ENCODE measurements around the gene MBIP.
"Not testable (repeated sequence)": the region's sequence is repeated elsewhere in the genome, so short reads cannot be mapped to it uniquely, and the experiment has no call there.

The MBIP gene

DNA sequence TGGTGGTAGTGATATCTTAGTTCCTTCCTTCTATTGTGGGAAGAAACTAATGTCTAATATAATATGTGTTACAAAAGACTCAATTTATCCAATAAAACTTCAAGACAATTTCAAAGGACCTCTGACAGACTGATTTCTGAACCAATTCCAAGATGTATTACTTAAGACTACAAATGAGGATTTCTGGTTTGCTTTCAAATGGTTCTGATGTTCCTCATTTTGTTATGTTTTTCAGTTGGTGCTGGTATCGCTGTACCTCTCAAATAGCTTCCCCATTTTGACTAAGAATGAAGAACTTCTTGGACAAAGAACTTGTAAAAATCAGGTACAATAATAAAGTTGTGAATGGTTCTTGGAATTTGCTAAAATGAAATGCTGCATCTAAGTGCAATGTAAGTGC, 19.4 kb upstream of the MBIP start:
- Histone ChIP-seq H3K36me3 (ENCODE audit: insufficient read depth, low read length) (no peaks in the 10 kb centered on the region), H3K4me2 (ENCODE audit: low read length) (no peak overlapping the region), H3K27me3 (ENCODE audit: control insufficient read depth, insufficient read depth, low read length) (peaks cover 6% of the 10 kb centered on the region), H3K4me1 (ENCODE audit: control insufficient read depth, insufficient read depth, low read length) (no peaks in the 10 kb centered on the region), H3K9me3 (replicated peaks; ENCODE audit: low read length) (no peaks in the 10 kb centered on the region), H3K9ac (ENCODE audit: low read depth, low read length) (no peak overlapping the region), H3K4me3 (ENCODE audit: low read length) (no peak overlapping the region)

DNA sequence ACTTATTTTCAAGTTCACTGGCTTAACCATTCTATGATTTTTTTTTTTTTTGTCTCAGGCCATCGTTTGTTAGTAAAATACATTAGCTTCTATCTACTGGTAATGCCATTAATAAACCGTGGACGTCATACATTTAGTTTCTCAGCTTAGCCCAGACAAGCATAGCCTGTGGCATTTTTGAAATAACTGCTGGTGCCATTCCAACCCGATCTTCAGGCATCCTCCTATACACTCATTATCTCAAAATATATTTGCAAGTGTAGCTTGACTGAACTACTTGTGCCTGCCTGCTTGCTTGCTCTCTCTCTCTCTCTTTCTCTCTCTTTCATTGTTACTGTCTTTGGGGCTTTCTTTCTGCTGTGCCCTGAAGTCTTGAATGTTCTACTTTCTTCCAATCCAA, 12.7 kb upstream of the MBIP start:
- Histone ChIP-seq H3K36me3 (ENCODE audit: insufficient read depth, low read length) (no peaks in the 10 kb centered on the region), H3K4me3 (ENCODE audit: low read length) (no peak overlapping the region), H3K27me3 (ENCODE audit: control insufficient read depth, insufficient read depth, low read length) (peaks cover 33% of the 10 kb centered on the region), H3K4me1 (ENCODE audit: control insufficient read depth, insufficient read depth, low read length) (no peaks in the 10 kb centered on the region), H3K4me2 (ENCODE audit: low read length) (no peak overlapping the region), H3K9me3 (replicated peaks; ENCODE audit: low read length) (no peaks in the 10 kb centered on the region), H3K9ac (ENCODE audit: low read depth, low read length) (no peak overlapping the region)

DNA sequence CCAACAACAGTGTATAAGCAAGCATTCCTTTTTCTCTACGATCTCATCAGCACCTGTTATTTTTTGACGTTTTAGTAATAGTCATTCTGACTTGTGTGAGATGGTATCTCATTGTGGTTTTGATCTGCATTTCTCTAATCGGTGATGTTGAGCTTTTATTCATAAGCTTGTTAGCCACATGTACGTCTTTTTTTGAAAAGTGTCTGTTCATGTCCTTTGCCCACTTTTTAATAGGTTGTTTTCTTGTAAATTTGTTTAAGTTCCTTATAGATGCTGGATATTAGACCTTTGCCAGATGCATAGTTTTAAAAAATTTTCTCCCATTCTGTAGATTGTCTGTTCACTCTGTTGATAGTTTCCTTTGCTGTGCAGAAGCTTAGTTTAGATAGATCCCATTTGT, 7.1 kb upstream of the MBIP start:
- H3K36me3 ChIP-seq (ENCODE audit: insufficient read depth, low read length); H3K4me3 ChIP-seq (ENCODE audit: low read length); H3K4me1 ChIP-seq (ENCODE audit: control insufficient read depth, insufficient read depth, low read length); H3K9me3 ChIP-seq (replicated peaks; ENCODE audit: low read length); H3K4me2 ChIP-seq (ENCODE audit: low read length); H3K9ac ChIP-seq (ENCODE audit: low read depth, low read length): not testable (repeated sequence)
- peaks cover 46% of the 10 kb centered on the region for H3K27me3 ChIP-seq (ENCODE audit: control insufficient read depth, insufficient read depth, low read length)

DNA sequence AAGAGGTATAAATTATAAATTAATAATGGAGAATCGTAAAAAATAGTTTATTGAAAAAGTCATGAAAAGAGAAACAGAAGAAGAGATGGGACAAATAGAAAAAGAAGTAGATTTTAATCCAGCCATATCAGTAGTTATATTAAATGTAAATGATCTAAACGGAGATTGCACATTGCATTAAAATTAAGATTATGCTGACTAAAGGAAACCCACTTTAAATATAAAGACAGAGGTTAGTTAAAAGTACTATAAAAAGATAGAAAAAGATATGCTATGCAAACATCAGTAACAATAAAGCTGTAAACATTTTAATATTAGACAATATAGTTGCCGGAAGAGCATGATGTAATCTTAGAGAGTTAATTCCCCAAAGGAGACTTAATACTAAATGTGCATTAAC, 5.4 kb upstream of the MBIP start:
- no peak overlapping the region for H3K4me3 ChIP-seq (ENCODE audit: low read length)
- no peaks in the 10 kb centered on the region for H3K9me3 ChIP-seq (replicated peaks; ENCODE audit: low read length)
- no peaks in the 10 kb centered on the region for H3K4me1 ChIP-seq (ENCODE audit: control insufficient read depth, insufficient read depth, low read length)
- H3K9ac ChIP-seq (ENCODE audit: low read depth, low read length) = no peak overlapping the region
- H3K27me3 ChIP-seq (ENCODE audit: control insufficient read depth, insufficient read depth, low read length) = peaks cover 53% of the 10 kb centered on the region
- H3K4me2 ChIP-seq (ENCODE audit: low read length) = no peak overlapping the region
- H3K36me3 ChIP-seq (ENCODE audit: insufficient read depth, low read length) = no peaks in the 10 kb centered on the region

DNA sequence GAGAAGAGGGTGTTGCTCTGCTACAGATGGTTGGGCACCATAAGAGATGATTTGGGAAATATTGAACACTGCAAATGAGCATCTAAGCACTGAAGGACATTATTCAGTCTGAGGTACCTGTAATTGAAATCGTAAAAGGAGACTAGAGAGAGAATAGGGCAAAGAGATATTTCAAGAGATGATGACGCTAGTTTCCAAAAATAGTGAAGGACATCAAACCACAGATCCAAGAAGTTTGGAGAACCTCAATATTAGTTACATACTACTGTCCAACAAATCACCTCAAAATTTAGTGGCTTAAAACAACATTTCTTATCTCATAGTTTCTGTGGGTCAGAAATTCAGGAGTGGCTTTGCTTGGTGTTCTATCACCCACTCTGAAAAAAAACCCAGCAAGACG, 4.5 kb upstream of the MBIP start:
- no peaks in the 10 kb centered on the region for H3K4me1 ChIP-seq (ENCODE audit: control insufficient read depth, insufficient read depth, low read length)
- H3K36me3 ChIP-seq (ENCODE audit: insufficient read depth, low read length) = no peaks in the 10 kb centered on the region
- H3K9ac ChIP-seq (ENCODE audit: low read depth, low read length) = no peak overlapping the region
- H3K4me2 ChIP-seq (ENCODE audit: low read length) = no peak overlapping the region
- H3K9me3 ChIP-seq (replicated peaks; ENCODE audit: low read length) = no peaks in the 10 kb centered on the region
- H3K4me3 ChIP-seq (ENCODE audit: low read length) = no peak overlapping the region
- peaks cover 43% of the 10 kb centered on the region for H3K27me3 ChIP-seq (ENCODE audit: control insufficient read depth, insufficient read depth, low read length)

DNA sequence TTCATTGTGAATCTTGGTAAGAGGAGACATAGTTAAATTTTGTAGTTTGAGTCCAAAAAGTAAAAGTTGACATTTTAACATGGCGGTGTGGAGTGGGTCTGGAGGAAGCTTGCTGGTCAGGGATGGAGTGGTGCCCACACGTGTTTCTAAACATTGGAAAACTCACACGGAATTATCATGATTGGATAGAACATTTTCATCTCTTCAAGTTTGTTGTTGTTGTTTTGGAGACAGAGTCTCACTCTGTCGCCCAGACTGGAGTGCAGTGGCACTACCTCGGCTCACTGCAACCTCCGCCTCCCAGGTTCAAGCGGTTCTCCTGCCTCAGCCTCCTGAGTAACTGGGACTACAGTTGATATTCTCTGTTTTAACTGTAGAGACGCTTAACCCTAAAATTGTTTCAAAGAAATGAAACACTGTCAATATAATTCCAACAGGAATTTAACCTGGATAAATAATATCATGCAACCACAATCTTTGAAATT, 502 bp upstream of the MBIP start:
- H3K27me3 ChIP-seq (ENCODE audit: control insufficient read depth, insufficient read depth, low read length) = peaks cover 26% of the 10 kb centered on the region
- no peaks in the 10 kb centered on the region for H3K36me3 ChIP-seq (ENCODE audit: insufficient read depth, low read length)

DNA sequence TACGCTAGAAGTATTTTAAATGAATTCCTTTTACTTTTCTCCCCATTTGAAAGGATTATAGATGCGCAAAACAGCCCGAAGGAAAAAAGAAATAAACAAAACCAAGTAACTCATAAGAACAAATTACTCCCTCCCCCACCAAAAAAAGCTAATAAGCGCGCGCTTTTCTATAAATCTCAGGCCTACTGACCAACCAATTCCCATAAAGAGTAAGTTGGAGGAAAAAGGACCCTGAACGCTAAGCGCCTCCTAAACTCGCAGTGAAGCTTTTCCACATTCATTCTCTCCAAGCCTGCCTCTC, 588 bp downstream of the MBIP start:
- H3K4me2 ChIP-seq (ENCODE audit: low read length) = peak overlapping the region; percentile 80
- no peaks in the 10 kb centered on the region for H3K36me3 ChIP-seq (ENCODE audit: insufficient read depth, low read length)
- peaks cover 17% of the 10 kb centered on the region for H3K4me1 ChIP-seq (ENCODE audit: control insufficient read depth, insufficient read depth, low read length)
- peaks cover 23% of the 10 kb centered on the region for H3K27me3 ChIP-seq (ENCODE audit: control insufficient read depth, insufficient read depth, low read length)
- H3K4me3 ChIP-seq (ENCODE audit: low read length) = peak overlapping the region; percentile 86
- no peaks in the 10 kb centered on the region for H3K9me3 ChIP-seq (replicated peaks; ENCODE audit: low read length)
- peak overlapping the region; percentile 93 for H3K9ac ChIP-seq (ENCODE audit: low read depth, low read length)

More for the DNA sequence above, 502 bp upstream of the MBIP start:
- Histone ChIP-seq H3K4me2 (ENCODE audit: low read length) (peak overlapping the region; percentile 80), H3K9ac (ENCODE audit: low read depth, low read length) (no peak overlapping the region), H3K4me1 (ENCODE audit: control insufficient read depth, insufficient read depth, low read length) (peaks cover 17% of the 10 kb centered on the region), H3K9me3 (replicated peaks; ENCODE audit: low read length) (no peaks in the 10 kb centered on the region), H3K4me3 (ENCODE audit: low read length) (peak overlapping the region; percentile 86)

DNA sequence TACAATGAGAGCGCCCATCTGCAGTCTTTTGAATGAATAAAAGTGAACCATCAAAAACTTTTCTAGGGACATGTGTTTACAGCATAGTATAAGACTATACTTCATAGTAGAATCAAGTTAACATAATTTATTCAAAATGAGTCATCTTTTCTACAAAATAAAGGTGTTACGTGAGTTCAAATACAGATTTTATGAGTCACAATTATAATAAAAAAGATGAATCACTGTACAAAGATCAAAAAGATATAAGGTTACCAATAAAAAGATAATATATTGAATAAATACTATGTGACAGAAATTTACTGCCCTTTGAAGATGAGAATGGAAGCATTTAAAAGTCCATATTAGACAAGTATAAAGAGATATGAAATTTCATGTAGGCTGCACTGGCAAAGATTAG, 2.8 kb downstream of the MBIP start:
- Histone ChIP-seq H3K9me3 (replicated peaks; ENCODE audit: low read length) (no peaks in the 10 kb centered on the region), H3K4me3 (ENCODE audit: low read length) (no peak overlapping the region), H3K27me3 (ENCODE audit: control insufficient read depth, insufficient read depth, low read length) (peaks cover 7% of the 10 kb centered on the region), H3K9ac (ENCODE audit: low read depth, low read length) (no peak overlapping the region), H3K36me3 (ENCODE audit: insufficient read depth, low read length) (no peaks in the 10 kb centered on the region), H3K4me2 (ENCODE audit: low read length) (peak overlapping the region; percentile 80), H3K4me1 (ENCODE audit: control insufficient read depth, insufficient read depth, low read length) (peaks cover 17% of the 10 kb centered on the region)

DNA sequence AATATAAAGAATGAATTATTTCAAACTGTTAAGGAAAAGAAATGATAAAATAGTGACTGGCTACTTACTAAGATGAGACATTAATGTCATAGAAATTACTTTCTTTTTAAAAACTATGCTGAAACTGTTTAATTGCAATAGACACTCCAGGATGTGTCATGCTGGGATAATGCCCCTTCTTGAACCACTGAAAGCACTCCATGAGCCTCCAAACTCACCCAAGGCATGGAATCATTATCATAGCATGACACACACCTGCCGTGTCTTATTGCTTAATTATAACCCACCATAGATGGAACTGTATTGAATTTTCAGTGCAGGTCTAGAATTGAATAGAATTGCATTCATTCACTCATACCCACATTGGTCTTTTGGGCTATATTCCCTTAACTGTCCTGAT, 4.3 kb downstream of the MBIP start:
- H3K4me2 ChIP-seq (ENCODE audit: low read length) = no peak overlapping the region
- H3K36me3 ChIP-seq (ENCODE audit: insufficient read depth, low read length) = peaks cover 6% of the 10 kb centered on the region
- peaks cover 17% of the 10 kb centered on the region for H3K4me1 ChIP-seq (ENCODE audit: control insufficient read depth, insufficient read depth, low read length)
- H3K9ac ChIP-seq (ENCODE audit: low read depth, low read length) = no peak overlapping the region
- no peak overlapping the region for H3K4me3 ChIP-seq (ENCODE audit: low read length)
- H3K27me3 ChIP-seq (ENCODE audit: control insufficient read depth, insufficient read depth, low read length) = no peaks in the 10 kb centered on the region
- no peaks in the 10 kb centered on the region for H3K9me3 ChIP-seq (replicated peaks; ENCODE audit: low read length)

DNA sequence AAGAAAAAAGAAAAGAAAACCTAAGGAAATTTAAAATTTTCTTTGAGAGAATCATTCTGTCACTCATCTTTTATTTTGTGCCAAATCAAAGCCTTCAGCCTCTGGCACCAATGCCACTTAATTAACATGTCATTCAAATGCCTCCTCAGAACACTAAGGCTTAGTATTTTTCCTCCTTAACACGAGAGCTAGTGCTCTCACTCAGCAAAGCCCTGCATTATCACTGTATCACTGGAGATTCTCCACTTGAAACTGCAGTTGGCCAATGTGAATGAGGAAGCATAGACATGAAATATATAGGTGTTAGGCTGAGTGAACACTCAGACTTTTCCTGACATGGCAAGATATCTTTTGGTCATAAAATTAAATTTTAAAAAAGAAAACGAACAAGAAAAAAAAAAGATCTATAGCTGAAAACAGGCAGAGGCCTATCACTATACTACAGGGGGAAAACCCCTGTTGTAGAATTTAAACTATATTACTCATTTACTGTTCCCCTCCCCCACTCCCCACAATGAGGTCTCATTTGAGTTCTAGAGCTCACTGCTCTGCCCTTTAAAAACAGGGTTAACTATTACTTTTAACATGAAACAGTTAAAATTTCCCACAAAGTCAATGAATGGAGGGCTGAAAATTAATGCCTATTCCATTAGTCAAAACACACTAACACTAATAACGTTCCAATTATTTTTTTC, 5.1 kb downstream of the MBIP start:
- H3K4me2 ChIP-seq (ENCODE audit: low read length) = no peak overlapping the region
- no peaks in the 10 kb centered on the region for H3K27me3 ChIP-seq (ENCODE audit: control insufficient read depth, insufficient read depth, low read length)
- H3K9me3 ChIP-seq (replicated peaks; ENCODE audit: low read length) = no peaks in the 10 kb centered on the region
- H3K36me3 ChIP-seq (ENCODE audit: insufficient read depth, low read length) = peaks cover 14% of the 10 kb centered on the region
- no peak overlapping the region for H3K4me3 ChIP-seq (ENCODE audit: low read length)
- peaks cover 17% of the 10 kb centered on the region for H3K4me1 ChIP-seq (ENCODE audit: control insufficient read depth, insufficient read depth, low read length)
- no peak overlapping the region for H3K9ac ChIP-seq (ENCODE audit: low read depth, low read length)

DNA sequence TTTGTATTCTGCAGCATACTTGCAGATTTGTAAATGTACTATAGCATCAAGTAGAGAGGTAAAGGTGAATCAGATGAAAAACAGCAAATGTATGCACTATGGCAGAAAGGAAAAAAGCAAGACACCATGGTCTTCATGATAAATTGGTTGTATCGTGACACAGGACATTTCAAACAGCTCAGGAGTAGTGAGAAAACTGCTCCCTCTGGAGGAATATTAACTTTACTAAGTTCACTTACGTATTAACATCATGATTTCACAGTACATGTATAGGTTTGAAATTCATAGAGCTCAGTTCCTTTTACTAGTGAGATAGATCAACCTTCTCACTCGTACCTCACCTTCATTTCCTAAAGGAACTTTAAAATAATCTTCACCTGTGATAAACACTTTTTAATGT, 6.5 kb downstream of the MBIP start:
- no peak overlapping the region for H3K4me3 ChIP-seq (ENCODE audit: low read length)
- peaks cover 14% of the 10 kb centered on the region for H3K4me1 ChIP-seq (ENCODE audit: control insufficient read depth, insufficient read depth, low read length)
- H3K27me3 ChIP-seq (ENCODE audit: control insufficient read depth, insufficient read depth, low read length) = no peaks in the 10 kb centered on the region
- no peak overlapping the region for H3K9ac ChIP-seq (ENCODE audit: low read depth, low read length)
- no peak overlapping the region for H3K4me2 ChIP-seq (ENCODE audit: low read length)
- no peaks in the 10 kb centered on the region for H3K9me3 ChIP-seq (replicated peaks; ENCODE audit: low read length)
- peaks cover 28% of the 10 kb centered on the region for H3K36me3 ChIP-seq (ENCODE audit: insufficient read depth, low read length)

DNA sequence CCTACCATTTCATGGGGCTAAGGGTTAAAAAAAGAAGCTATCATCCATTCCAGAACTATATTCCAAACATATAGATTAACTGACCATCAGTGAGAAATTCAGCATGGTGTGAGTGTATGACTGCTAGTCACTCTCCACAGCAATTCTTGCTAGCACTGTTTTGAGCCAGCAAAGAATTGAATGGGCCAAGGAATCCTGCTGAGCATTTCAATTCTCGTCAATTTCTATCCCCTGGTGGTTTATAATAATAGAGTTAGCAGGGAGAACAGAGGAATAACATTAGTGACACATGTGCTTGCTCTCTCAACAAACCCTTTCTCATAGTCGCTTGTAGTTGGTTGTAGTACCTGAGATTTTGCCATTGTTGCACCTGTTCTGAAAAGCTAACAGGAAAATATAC, 7.2 kb downstream of the MBIP start:
- no peaks in the 10 kb centered on the region for H3K27me3 ChIP-seq (ENCODE audit: control insufficient read depth, insufficient read depth, low read length)
- H3K4me3 ChIP-seq (ENCODE audit: low read length) = no peak overlapping the region
- peaks cover 35% of the 10 kb centered on the region for H3K36me3 ChIP-seq (ENCODE audit: insufficient read depth, low read length)
- no peaks in the 10 kb centered on the region for H3K9me3 ChIP-seq (replicated peaks; ENCODE audit: low read length)
- H3K4me1 ChIP-seq (ENCODE audit: control insufficient read depth, insufficient read depth, low read length) = peaks cover 8% of the 10 kb centered on the region
- H3K9ac ChIP-seq (ENCODE audit: low read depth, low read length) = no peak overlapping the region
- H3K4me2 ChIP-seq (ENCODE audit: low read length) = no peak overlapping the region

Measured in skeletal muscle satellite cell (primary cell).